SK-N-SH (cell line): ENCODE results near the gene FRMD1. TPM values are rescaled to one million over a fixed set of nuclear protein-coding genes. Genes with fewer than 3 reads are reported as not detected.

Experiments used
- CTCF ChIA-PET: fragments of 300-600, 350-600 bp; formaldehyde crosslinking; extraction: SDS; loops from one replicate; lab custom pipeline; 2021; lab: Yijun Ruan, JAX
- POLR2A ChIA-PET: fragments of 350-600 bp; sonication (Branson Sonifier 250); formaldehyde crosslinking; extraction: SDS; loops from one replicate; lab custom pipeline; 2020; ENCODE audit warnings: antibody characterized with exemption, inconsistent platforms; lab: Yijun Ruan, JAX
- DNase-seq: peaks from one replicate; pipeline ENCODE4 v3.0.0; 2012
- H2AFZ ChIP-seq: fragments of 200-600 bp; sonication (generic); 2 replicates; pipeline ENCODE4 v1.8.1; 2016; ENCODE audit warnings: antibody characterized with exemption, mild to moderate bottlenecking, low read depth
- H3F3A ChIP-seq: fragments of 200-600 bp; sonication (generic); replicated peaks from 2 replicates; pipeline ENCODE3; 2016; ENCODE audit warnings: antibody characterized with exemption, mild to moderate bottlenecking; ENCODE audit not compliant: insufficient read depth
- H3K27ac ChIP-seq, 2 experiments: fragments of 200-500 bp in 1 of 2; fragments of 200-600 bp in 1 of 2; sonication (Bioruptor generic) in 1 of 2; sonication (generic), shearing (Covaris generic) in 1 of 2; 2 replicates each; pipeline versions ENCODE4 v1.5.1 to v1.6.1; 2014 to 2016; ENCODE audit warnings: low read depth in 2 of 2, inconsistent platforms in 1 of 2, low read length in 1 of 2, mild to moderate bottlenecking in 1 of 2, mixed read lengths in 1 of 2
- H3K27me3 ChIP-seq: fragments of 200-600 bp; sonication (generic), shearing (Covaris generic); 2 replicates; pipeline ENCODE4 v1.6.1; 2016; ENCODE audit warnings: mixed run types; ENCODE audit not compliant: insufficient read depth
- H3K36me3 ChIP-seq, 2 experiments: fragments of 200-500 bp in 1 of 2; fragments of 200-600 bp in 1 of 2; sonication (Bioruptor generic) in 1 of 2; sonication (generic) in 1 of 2; replicated peaks in 1 of 2; 2 replicates each; pipeline versions ENCODE3 to v1.5.1; 2014 to 2016; ENCODE audit warnings: low read length in 1 of 2, mild to moderate bottlenecking in 1 of 2; ENCODE audit not compliant: insufficient read depth in 2 of 2, control insufficient read depth in 1 of 2
- H3K4me1 ChIP-seq, 2 experiments: fragments of 200-500 bp in 1 of 2; fragments of 200-600 bp in 1 of 2; sonication (Bioruptor generic) in 1 of 2; sonication (generic), shearing (Covaris generic) in 1 of 2; 2 replicates each; pipeline versions ENCODE4 v1.5.1 to v1.6.1; 2014 to 2016; ENCODE audit warnings: low read depth in 1 of 2, low read length in 1 of 2, mixed run types in 1 of 2; ENCODE audit not compliant: insufficient read depth in 2 of 2, control insufficient read depth in 1 of 2
- H3K4me2 ChIP-seq: fragments of 200-600 bp; sonication (generic), shearing (Covaris generic); 2 replicates; pipeline ENCODE4 v1.6.1; 2017; ENCODE audit warnings: mixed run types
- H3K4me3 ChIP-seq, 2 experiments: fragments of 200-500 bp in 1 of 2; fragments of 200-600 bp in 1 of 2; sonication (Bioruptor generic) in 1 of 2; sonication (generic), shearing (Covaris generic) in 1 of 2; 2 replicates each; pipeline versions ENCODE4 v1.5.1 to v1.8.1; 2014 to 2016; ENCODE audit warnings: low read depth in 2 of 2, inconsistent platforms in 1 of 2, low read length in 1 of 2, mild to moderate bottlenecking in 1 of 2, mixed read lengths in 1 of 2, moderate library complexity in 1 of 2
- H3K79me2 ChIP-seq: fragments of 200-600 bp; sonication (generic); 2 replicates; pipeline ENCODE4 v1.8.1; 2017; ENCODE audit warnings: mild to moderate bottlenecking; ENCODE audit not compliant: insufficient read depth
- H3K9ac ChIP-seq: fragments of 200-600 bp; sonication (generic); 2 replicates; pipeline ENCODE4 v1.6.1; 2017; ENCODE audit warnings: mixed run types
- H3K9me2 ChIP-seq: fragments of 200-600 bp; sonication (generic); 2 replicates; pipeline ENCODE4 v1.6.1; 2017; ENCODE audit warnings: mixed run types
- H3K9me3 ChIP-seq: fragments of 200-600 bp; sonication (generic); 2 replicates; pipeline ENCODE4 v1.6.1; 2017; ENCODE audit warnings: mixed run types, mild to moderate bottlenecking, moderate library complexity
- H4K20me1 ChIP-seq: fragments of 200-600 bp; sonication (generic); 2 replicates; pipeline ENCODE4 v1.6.1; 2017; ENCODE audit warnings: mild to moderate bottlenecking, mixed run types; ENCODE audit not compliant: insufficient read depth
- CHD2 ChIP-seq: fragments of 150-350 bp; IDR thresholded peaks from 2 replicates; pipeline ENCODE4 v1.6.1; 2018; ENCODE audit warnings: low read length; ENCODE audit not compliant: partially characterized antibody
- EZH2phosphoT487 ChIP-seq: fragments of 200-600 bp; sonication (generic); IDR thresholded peaks from 2 replicates; pipeline ENCODE4 v1.6.1; 2017; ENCODE audit warnings: low read depth, mixed run types, mild to moderate bottlenecking, antibody characterized with exemption, moderate library complexity, borderline replicate concordance
- MAX ChIP-seq: IDR thresholded peaks from 2 replicates; pipeline ENCODE4 v1.4.0; 2012; ENCODE audit warnings: low read depth
- MXI1 ChIP-seq: IDR thresholded peaks from 2 replicates; pipeline ENCODE4 v1.6.1; 2012; ENCODE audit warnings: mild to moderate bottlenecking, low read depth, low read length, improper control_type of control experiment
- NFIC ChIP-seq: IDR thresholded peaks from 2 replicates; pipeline ENCODE4 v1.4.0; 2012; ENCODE audit warnings: borderline replicate concordance
- POLR2AphosphoS5 ChIP-seq: IDR thresholded peaks from 2 replicates; pipeline ENCODE4 v1.6.1; 2012; ENCODE audit warnings: low read depth, low read length
- RFX5 ChIP-seq: IDR thresholded peaks from 2 replicates; pipeline ENCODE4 v1.6.1; 2012; ENCODE audit warnings: mild to moderate bottlenecking, improper control_type of control experiment, low read length
- SMC3 ChIP-seq: IDR thresholded peaks from 2 replicates; pipeline ENCODE4 v1.6.1; 2012; ENCODE audit warnings: low read depth, low read length, improper control_type of control experiment
- YY1 ChIP-seq: IDR thresholded peaks from 2 replicates; pipeline ENCODE4 v1.4.0; 2012; ENCODE audit warnings: low read depth, mild to moderate bottlenecking
- WGBS: methylation state at CpG from one replicate; pipeline ENCODE4 v1.1.6; 2017; ENCODE audit warnings: low lambda C conversion rate; 5-methylcytosine and 5-hydroxymethylcytosine counted together
- polyA plus RNA-seq, 3 experiments: library from polyadenylated mRNA; depleted of rRNA; stranded (reverse); fragments of >200 nt; gene quantifications; 2 replicates each; pipeline ENCODE4 v1.2.3, GENCODE V29; 2012
- TF ChIP-seq, protein P1 (sequence below): IDR thresholded peaks from 2 replicates; pipeline ENCODE4 v1.4.0; 2012; ENCODE audit warnings: low read depth, borderline replicate concordance
- TF ChIP-seq, protein P2 (sequence below): IDR thresholded peaks from 2 replicates; pipeline ENCODE4 v1.4.0; 2012; ENCODE audit warnings: low read depth, borderline replicate concordance

FRMD1 gene
- polyA plus RNA-seq, 1 of the 3 experiments (the other 2 are of a cell fraction): not detected

DNA sequence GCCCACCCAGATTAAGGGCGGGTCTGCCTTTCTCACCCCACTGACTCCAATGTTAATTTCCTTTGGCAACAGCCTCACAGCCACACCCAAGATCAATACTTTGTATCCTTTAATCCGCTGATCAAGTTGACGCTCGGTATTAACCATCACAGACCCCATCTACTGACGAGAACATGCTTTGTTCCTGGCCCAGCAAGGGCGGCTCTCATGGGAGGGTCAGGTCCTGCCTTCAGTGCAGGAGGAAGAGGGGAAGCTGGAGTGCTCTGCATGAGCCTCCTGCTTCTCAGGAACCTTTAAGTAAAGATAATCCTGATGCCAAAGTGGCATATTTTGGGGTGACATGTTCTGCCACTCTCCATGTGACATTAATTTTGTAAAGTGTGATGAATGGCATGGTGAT, 73.2 kb downstream of the FRMD1 start:
- H3K9me3 ChIP-seq: peaks cover 7% of the 10 kb centered on the region; the same call in 1 of the 2 replicates
- H3K9me2 ChIP-seq: no peaks in the 10 kb centered on the region
- no peak overlapping the region for H3K4me3 ChIP-seq
- no peak overlapping the region for H3K27ac ChIP-seq
- no peak overlapping the region for H3K9ac ChIP-seq
- H4K20me1 ChIP-seq: no peaks in the 10 kb centered on the region
- WGBS: 64% methylated on average over 6 of the region's 6 CpGs
- TF ChIP-seq EZH2phosphoT487: no peak
- TF ChIP-seq POLR2AphosphoS5: no peak
- no peak for TF ChIP-seq NFIC
- TF ChIP-seq, protein P1, sequence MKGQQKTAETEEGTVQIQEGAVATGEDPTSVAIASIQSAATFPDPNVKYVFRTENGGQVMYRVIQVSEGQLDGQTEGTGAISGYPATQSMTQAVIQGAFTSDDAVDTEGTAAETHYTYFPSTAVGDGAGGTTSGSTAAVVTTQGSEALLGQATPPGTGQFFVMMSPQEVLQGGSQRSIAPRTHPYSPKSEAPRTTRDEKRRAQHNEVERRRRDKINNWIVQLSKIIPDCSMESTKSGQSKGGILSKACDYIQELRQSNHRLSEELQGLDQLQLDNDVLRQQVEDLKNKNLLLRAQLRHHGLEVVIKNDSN: no peak
- TF ChIP-seq RFX5: no peak
- no peak for TF ChIP-seq MXI1
- TF ChIP-seq YY1: no peak
- no peak for TF ChIP-seq CHD2
- TF ChIP-seq, protein P2, sequence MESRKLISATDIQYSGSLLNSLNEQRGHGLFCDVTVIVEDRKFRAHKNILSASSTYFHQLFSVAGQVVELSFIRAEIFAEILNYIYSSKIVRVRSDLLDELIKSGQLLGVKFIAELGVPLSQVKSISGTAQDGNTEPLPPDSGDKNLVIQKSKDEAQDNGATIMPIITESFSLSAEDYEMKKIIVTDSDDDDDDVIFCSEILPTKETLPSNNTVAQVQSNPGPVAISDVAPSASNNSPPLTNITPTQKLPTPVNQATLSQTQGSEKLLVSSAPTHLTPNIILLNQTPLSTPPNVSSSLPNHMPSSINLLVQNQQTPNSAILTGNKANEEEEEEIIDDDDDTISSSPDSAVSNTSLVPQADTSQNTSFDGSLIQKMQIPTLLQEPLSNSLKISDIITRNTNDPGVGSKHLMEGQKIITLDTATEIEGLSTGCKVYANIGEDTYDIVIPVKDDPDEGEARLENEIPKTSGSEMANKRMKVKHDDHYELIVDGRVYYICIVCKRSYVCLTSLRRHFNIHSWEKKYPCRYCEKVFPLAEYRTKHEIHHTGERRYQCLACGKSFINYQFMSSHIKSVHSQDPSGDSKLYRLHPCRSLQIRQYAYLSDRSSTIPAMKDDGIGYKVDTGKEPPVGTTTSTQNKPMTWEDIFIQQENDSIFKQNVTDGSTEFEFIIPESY: no peak
- ChIA-PET POLR2A (no interaction called here), CTCF (no interaction called here)
- H3K4me2 ChIP-seq: no peak overlapping the region
- H3F3A ChIP-seq: no peaks in the 10 kb centered on the region
- no peaks in the 10 kb centered on the region for H3K79me2 ChIP-seq
- no peaks in the 10 kb centered on the region for H3K36me3 ChIP-seq
- no peak for DNase-seq
- no peaks in the 10 kb centered on the region for H3K4me1 ChIP-seq
- H3K27me3 ChIP-seq: no peaks in the 10 kb centered on the region
- no peak overlapping the region for H2AFZ ChIP-seq

- H3F3A ChIP-seq: no peaks in the 10 kb centered on the region
- CTCF ChIA-PET: no interaction called here
- DNase-seq: no peak
- no peaks in the 10 kb centered on the region for H3K9me2 ChIP-seq
- H3K79me2 ChIP-seq: no peaks in the 10 kb centered on the region
- no peaks in the 10 kb centered on the region for H3K4me1 ChIP-seq
- TF ChIP-seq SMC3 (no peak), MAX (no peak)
- no peak overlapping the region for H2AFZ ChIP-seq
- WGBS: 38% methylated on average over 6 of the region's 11 CpGs
- no peak overlapping the region for H3K4me2 ChIP-seq
- H3K4me3 ChIP-seq: no peak overlapping the region
- no peaks in the 10 kb centered on the region for H3K36me3 ChIP-seq
- no peak overlapping the region for H3K27ac ChIP-seq
- H3K9me3 ChIP-seq: no peaks in the 10 kb centered on the region
- POLR2A ChIA-PET: no interaction called here
- H3K27me3 ChIP-seq: no peaks in the 10 kb centered on the region
- no peaks in the 10 kb centered on the region for H4K20me1 ChIP-seq
- H3K9ac ChIP-seq: no peak overlapping the region
Measured at GRCh38 chr6:168004945-168005344, 74.1 kb downstream of the FRMD1 start.
